GM18909 (cell line): ENCODE results near the gene HOXD11.

ENCODE experiments used
- ATAC-seq: cut with Tn5 transposase; IDR thresholded peaks from one replicate; pipeline ENCODE4 v1.9.1; 2021; ENCODE audit warnings: mild to moderate bottlenecking; ENCODE audit not compliant: unreplicated experiment, poor library complexity

Gene HOXD11

GRCh38 chr2:176103742-176104315 is 3.3 kb upstream of the HOXD11 start:
- ATAC-seq: no peak

- no peak for ATAC-seq
Measured at GRCh38 chr2:176104316-176105077, 2.6 kb upstream of the HOXD11 start.

DNA sequence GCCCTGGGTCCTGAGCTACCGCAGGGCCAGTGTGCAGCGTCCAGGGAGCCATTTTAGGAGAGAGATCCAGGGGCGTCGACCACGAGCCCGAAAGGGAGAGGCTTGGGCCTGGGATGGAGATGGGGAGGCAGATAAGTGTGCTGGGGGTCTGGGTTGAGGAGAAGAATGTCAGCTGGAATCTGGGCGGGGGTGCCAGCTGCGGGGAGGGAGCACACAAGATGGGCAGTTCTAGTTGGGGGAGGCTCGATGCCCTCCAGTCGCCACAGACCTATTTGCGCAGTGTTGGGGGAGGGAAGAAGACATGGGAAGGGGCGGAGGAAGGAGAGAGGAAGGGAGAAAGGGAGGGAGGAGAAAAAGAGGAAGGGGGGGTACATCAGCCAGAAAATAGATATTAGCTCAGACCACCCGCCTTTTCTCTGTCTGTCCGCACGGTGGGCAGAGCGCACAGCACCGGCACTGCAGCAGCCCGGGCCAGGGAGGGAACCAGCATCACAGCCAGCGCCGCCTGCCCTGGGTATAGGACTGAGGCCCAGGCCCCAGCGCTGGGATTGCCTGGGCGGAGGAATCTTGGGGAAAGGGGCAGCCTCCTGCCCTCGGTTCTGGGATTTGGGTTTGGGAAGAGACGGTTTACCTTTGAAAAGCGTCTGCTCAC is 1.9 kb upstream of the HOXD11 start:
- ATAC-seq: no peak

GRCh38 chr2:176105730-176106580 is 1.1 kb upstream of the HOXD11 start:
- ATAC-seq: no peak

DNA sequence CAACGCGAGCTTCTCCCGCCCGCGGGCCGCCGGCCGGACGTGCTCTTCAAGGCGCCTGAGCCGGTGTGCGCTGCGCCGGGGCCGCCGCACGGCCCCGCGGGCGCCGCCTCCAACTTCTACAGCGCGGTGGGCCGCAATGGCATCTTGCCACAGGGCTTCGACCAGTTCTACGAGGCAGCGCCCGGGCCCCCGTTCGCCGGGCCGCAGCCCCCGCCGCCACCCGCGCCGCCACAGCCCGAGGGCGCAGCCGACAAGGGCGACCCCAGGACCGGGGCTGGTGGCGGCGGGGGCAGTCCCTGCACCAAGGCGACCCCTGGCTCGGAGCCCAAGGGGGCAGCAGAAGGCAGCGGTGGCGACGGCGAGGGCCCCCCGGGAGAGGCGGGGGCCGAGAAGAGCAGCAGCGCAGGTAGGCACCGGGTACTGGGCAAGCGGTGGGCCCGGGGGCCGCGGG is 676 bp downstream of the HOXD11 start:
- no peak for ATAC-seq

DNA sequence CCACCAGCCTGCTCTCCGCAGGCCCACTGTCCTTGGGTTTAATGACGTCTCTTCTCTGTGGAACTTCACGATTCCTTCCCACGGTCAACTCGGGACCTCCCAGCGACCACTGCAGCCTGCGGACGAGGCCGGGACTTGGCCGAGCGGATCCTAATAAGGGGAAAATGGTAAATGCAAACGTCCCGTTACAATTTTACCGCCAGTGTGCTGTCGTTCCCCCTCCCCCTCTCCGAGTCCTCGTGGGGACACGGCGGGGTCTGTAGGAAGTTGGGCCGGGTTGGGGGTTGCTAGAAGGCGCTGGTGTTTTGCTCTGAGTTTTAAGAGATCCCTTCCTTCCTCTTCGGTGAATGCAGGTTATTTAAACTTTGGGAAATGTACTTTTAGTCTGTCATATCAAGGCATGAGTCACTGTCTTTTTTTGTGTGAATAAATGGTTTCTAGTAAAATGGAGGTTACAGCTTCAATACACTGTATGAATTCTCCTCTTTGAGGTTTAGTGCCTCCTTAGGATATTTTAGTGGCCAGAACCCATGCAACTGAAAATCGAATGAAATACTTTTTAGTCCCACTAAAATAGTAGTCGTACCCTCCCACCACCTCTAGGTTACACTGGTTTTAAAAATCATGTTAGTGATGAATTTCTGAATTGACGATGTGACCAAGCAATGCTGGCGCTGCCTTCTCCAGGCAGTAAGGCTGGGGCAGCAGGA is 2.3 kb downstream of the HOXD11 start:
- no peak for ATAC-seq

DNA sequence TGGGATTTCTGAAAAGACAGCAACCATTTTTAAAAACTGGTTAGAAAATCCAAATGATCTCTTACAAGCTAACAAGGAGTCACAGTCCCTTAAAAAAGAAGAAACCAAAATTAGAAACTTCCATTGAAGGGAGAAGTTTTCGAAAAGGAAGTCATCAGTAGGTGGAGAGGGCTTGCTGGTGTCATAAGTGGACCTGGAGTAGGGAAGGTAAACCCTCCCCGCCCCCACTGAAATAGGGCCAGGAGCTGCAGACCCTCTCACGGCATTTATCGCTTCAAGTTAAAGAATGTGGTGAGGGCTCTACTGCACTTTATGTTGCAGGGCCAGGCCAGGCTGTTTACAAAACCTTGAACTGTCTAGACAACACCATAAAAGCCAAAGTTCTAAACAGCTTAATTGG is 2.9 kb downstream of the HOXD11 start:
- no peak for ATAC-seq

GRCh38 chr2:176110415-176111308 is 3.6 kb downstream of the HOXD11 start:
- ATAC-seq: no peak

- no peak for ATAC-seq
Measured at GRCh38 chr2:176111309-176111663, 4.2 kb downstream of the HOXD11 start.

DNA sequence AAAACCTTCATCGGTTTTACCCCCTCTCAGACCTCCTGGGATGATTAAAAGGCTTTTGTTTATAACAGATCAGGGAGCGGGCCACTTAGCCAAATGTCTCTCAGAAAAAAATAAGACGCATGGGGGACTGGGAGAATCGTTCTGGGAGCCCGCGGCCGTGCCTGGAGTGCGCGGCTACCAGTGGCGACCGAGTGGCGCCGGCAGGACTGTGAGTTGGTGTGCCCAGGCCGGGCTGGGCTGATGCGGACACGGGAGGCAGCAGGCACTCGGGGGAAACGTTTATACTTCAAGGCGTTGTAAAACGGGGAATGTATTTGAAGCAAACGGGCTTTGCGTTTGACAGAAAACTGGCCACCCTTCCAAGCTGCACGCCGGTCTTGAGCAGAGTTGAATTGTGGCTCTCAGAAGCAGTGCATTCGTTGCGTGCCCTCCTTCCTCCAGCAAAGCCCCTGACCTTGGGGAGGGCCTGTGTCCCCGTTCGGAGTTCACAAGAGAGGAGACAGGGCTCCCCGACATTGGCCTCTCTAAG is 4.8 kb downstream of the HOXD11 start:
- ATAC-seq: no peak

GRCh38 chr2:176112375-176113302 is 5.6 kb downstream of the HOXD11 start:
- ATAC-seq: no peak

DNA sequence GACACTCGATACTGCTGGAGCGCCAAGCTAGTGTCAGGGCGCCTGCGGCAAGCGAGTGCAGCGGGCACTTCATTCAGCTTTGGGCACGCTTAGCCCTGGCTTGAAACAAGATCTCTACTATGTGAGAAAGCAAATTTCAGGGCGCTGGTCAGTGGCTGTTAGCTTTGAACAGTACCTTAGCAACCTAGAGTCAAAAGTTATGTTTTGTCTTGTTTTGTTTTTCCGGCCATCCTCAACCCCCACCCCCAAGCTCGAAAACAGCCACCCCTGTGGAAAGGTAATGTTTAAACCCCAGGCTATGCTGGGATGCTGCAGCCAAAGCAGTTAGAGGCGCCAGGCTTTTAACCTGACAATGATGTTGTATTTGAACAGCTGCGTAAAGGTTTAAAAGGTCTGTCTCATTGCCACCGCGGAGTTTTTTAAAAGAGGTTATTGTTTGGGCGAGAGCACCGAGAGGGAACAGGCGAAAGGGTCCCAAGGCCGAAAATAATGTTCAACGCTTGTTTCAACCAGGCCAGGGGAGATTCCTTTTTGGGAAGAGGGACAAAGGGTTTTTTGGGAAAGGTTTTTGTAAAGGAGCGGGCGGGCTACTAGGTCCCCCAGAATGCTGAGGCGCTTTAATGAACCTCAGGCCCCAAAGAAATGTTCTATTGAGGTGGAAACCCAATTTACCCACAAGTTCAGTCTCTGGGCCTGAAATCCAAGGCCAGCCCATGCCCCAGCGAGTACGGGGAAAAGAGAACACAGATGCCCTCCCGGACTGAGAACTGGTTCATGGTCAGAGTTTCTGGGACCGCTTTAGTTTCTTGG is 7.2 kb downstream of the HOXD11 start:
- ATAC-seq: no peak

DNA sequence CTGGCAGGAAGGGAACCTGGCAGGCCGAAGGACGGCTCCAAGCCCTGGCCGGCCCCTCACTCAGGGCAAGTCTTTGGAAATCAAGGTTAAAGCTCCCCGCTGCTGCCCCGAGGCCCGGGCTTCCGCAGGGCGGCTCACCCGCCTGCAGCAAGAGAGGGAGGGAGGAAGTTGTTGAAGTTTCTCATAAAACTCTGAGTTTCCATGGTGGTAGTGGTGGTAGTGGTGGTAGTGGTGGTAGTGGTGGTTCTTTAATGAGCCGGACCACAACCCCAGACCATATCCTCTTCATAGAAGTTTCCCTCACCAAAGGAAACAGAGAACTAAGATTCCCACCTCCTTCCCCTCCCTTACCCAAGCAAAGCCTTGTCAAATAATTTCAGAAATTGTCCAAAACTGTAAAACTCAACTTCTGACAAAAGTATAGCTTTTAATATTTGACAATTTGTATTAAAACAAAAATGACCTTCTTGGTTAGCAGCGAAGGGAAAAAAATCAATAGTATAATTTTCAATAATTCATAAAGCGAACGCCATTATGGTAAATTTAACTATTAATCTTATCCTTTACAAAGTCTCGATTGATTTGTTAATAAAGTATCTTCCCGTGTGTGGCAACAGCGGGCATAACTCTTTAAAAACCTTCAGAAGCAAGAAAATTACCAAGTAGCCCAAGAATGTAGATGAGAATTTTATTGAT is 8.0 kb downstream of the HOXD11 start:
- ATAC-seq: no peak

DNA sequence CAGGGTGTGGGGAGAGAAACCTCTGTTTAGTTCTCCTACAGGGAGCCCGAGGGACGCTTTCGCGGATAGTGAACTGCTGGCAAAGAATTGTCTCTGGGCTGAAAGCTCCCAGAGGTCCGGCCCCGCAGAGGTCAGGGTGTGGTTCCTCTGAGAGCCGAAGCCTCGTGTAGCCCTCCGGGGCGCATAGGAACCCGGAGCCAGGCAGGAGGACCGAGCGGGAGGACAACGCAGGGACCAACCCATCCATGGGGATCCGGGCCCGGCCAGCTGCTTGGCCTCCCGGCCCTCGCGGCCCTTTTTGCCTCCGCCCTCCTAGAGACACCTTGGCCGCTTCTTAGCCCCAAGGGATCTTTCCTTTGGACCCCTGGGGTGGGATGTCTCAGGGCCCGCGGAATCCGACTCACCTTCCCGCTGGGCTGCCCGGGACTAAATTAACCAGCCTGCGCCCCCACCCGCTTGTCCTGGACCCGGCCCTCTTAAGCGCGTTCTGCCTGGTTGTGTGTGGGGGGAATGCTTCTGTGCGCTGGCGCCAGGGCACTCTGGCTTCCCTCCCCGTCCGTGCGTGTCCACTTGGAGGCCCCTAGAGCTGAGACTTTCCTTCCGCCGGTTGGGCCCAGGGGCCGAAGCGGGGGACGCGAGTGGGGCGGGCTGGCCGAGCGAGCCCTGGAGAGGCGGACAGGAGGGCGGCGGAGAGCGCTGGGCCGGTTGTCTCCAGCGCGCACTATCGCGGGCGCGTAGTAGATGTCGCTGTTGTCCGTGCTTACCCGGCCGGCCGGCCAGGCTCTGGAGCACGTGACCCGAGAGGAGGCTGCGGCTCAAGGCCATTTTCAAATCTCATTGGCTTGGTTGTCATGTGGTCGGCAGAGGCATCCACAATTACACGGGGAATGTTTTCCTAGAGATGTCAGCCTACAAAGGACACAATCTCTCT is 9.1 kb downstream of the HOXD11 start, which contains the start of gene HOXD10:
Gene HOXD10 (plus strand): TSS at position 896 of the 931 bp plus-strand sequence. CDS start 56 bp downstream, outside the sequence.
- ATAC-seq: no peak

DNA sequence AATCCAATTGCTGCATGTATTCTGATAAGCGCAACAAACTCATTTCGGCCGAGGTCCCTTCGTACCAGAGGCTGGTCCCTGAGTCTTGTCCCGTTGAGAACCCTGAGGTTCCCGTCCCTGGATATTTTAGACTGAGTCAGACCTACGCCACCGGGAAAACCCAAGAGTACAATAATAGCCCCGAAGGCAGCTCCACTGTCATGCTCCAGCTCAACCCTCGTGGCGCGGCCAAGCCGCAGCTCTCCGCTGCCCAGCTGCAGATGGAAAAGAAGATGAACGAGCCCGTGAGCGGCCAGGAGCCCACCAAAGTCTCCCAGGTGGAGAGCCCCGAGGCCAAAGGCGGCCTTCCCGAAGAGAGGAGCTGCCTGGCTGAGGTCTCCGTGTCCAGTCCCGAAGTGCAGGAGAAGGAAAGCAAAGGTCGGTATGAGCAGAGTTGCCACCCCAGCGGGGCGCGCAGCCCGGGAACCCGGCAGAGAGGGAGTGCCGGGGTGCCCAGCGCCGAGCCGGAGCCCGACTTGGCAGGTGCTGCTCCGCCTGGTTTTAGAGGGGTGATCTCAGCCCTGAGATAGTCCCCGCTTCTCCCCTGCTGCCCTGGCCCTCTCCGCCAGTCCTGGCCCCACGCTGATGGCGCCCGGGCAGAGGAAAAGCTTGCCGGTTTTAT is 10.2 kb downstream of the HOXD11 start:
- ATAC-seq: no peak
